Activated CD8-positive, alpha-beta T cell treated with anti-CD3 and anti-CD28 coated beads for 36 hours (primary cell): Measurements from ENCODE around the gene C14orf180. TPM values are rescaled to one million over a fixed set of nuclear protein-coding genes. Genes with fewer than 3 reads are reported as not detected.
"Not testable (repeated sequence)": the region's sequence is repeated elsewhere in the genome, so short reads cannot be mapped to it uniquely, and the experiment has no call there.

ENCODE experiments used
- ATAC-seq: fragments of 200-7000 bp; cut with Tn5 transposase; one replicate; pipeline ENCODE4 v1.10.0; 2021; ENCODE audit warnings: mild to moderate bottlenecking, moderate library complexity
- CTCF ChIA-PET: fragments of 350-600 bp; sonication (Branson Sonifier 250); formaldehyde crosslinking; loops from one replicate; lab custom pipeline; 2021; ENCODE audit warnings: antibody characterized with exemption; lab: Charles Lee
- POLR2A ChIA-PET: fragments of 350-600 bp; sonication (Branson Sonifier 250); formaldehyde crosslinking; loops from one replicate; lab custom pipeline; 2021; ENCODE audit warnings: antibody characterized with exemption; lab: Charles Lee
- DNase-seq: peaks from one replicate; pipeline ENCODE4 v3.0.0-alpha.2; 2020
- H3K27ac Mint-ChIP-seq: one replicate; pipeline ENCODE4 v1.8.0; 2021; ENCODE audit warnings: mild to moderate bottlenecking, mixed read lengths
- H3K27me3 Mint-ChIP-seq: one replicate; pipeline ENCODE4 v1.8.0; 2021; ENCODE audit warnings: mixed read lengths
- H3K36me3 Mint-ChIP-seq: one replicate; pipeline ENCODE4 v1.8.0; 2021; ENCODE audit warnings: low read depth, mixed read lengths
- H3K4me1 Mint-ChIP-seq: one replicate; pipeline ENCODE4 v1.8.0; 2021; ENCODE audit warnings: low read depth, mixed read lengths
- H3K4me3 Mint-ChIP-seq: one replicate; pipeline ENCODE4 v1.8.0; 2021; ENCODE audit warnings: mild to moderate bottlenecking, moderate library complexity, mixed read lengths
- H3K9me3 Mint-ChIP-seq: one replicate; pipeline ENCODE4 v1.8.0; 2021; ENCODE audit warnings: mixed read lengths
- intact Hi-C: fragments of 100-400 bp; cut with micrococcal nuclease; formaldehyde crosslinking; loops from one replicate; pipeline ENCODE4 v1.10.0; 2022
- total RNA-seq, 2 experiments: library from RNA; stranded (reverse); gene quantifications; one replicate each; pipeline ENCODE4 v1.2.3, GENCODE V29; 2021
- TF ChIP-seq, protein P1 (sequence below): fragments of 200-600 bp; IDR thresholded peaks from one replicate; pipeline ENCODE4 v1.8.0; 2022; ENCODE audit warnings: antibody characterized with exemption, mild to moderate bottlenecking

The C14orf180 gene
- total RNA-seq, 2 experiments from 2014 or later = not detected

GRCh38 chr14:104634138-104634760, 54.7 kb downstream of the C14orf180 start:
- H3K36me3 Mint-ChIP-seq = no peaks in the 10 kb centered on the region
- H3K27me3 Mint-ChIP-seq = no peaks in the 10 kb centered on the region
- ATAC-seq (no peak), DNase-seq (no peak)
- H3K9me3 Mint-ChIP-seq = no peaks in the 10 kb centered on the region
- POLR2A ChIA-PET = interaction anchor here (0.6 to 0.7 kb wide), 2 partner anchors 225 to 489 kb away, joined by 3 read pairs; no protein-coding TSS in a partner anchor
- intact Hi-C loops = no loop called here
- TF ChIP-seq, protein P1, sequence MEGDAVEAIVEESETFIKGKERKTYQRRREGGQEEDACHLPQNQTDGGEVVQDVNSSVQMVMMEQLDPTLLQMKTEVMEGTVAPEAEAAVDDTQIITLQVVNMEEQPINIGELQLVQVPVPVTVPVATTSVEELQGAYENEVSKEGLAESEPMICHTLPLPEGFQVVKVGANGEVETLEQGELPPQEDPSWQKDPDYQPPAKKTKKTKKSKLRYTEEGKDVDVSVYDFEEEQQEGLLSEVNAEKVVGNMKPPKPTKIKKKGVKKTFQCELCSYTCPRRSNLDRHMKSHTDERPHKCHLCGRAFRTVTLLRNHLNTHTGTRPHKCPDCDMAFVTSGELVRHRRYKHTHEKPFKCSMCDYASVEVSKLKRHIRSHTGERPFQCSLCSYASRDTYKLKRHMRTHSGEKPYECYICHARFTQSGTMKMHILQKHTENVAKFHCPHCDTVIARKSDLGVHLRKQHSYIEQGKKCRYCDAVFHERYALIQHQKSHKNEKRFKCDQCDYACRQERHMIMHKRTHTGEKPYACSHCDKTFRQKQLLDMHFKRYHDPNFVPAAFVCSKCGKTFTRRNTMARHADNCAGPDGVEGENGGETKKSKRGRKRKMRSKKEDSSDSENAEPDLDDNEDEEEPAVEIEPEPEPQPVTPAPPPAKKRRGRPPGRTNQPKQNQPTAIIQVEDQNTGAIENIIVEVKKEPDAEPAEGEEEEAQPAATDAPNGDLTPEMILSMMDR = no peak
- no peaks in the 10 kb centered on the region for H3K4me1 Mint-ChIP-seq
- H3K4me3 Mint-ChIP-seq = no peak overlapping the region
- H3K27ac Mint-ChIP-seq = no peak overlapping the region
- CTCF ChIA-PET = no interaction called here

GRCh38 chr14:104634886-104635570, 55.5 kb downstream of the C14orf180 start:
- Mint-ChIP-seq H3K9me3 (no peaks in the 10 kb centered on the region), H3K27me3 (peaks cover 6% of the 10 kb centered on the region), H3K36me3 (no peaks in the 10 kb centered on the region), H3K27ac (no peak overlapping the region), H3K4me3 (no peak overlapping the region), H3K4me1 (no peaks in the 10 kb centered on the region)
- intact Hi-C loops = no loop called here
- DNase-seq = no peak
- no peak for ATAC-seq
- ChIA-PET POLR2A (no interaction called here), CTCF (no interaction called here)
- TF ChIP-seq, protein P1 = no peak

- intact Hi-C loops = no loop called here
- CTCF ChIA-PET = no interaction called here
- Mint-ChIP-seq H3K4me1 (no peaks in the 10 kb centered on the region), H3K27me3 (peaks cover 6% of the 10 kb centered on the region), H3K4me3 (no peak overlapping the region), H3K27ac (no peak overlapping the region), H3K9me3 (no peaks in the 10 kb centered on the region), H3K36me3 (no peaks in the 10 kb centered on the region)
- ATAC-seq = no peak
- DNase-seq = no peak
- POLR2A ChIA-PET = no interaction called here
- TF ChIP-seq, protein P1 = no peak
Measured at GRCh38 chr14:104635717-104636116, 56.2 kb downstream of the C14orf180 start.

GRCh38 chr14:104636131-104636530, 56.6 kb downstream of the C14orf180 start:
- H3K36me3 Mint-ChIP-seq = no peaks in the 10 kb centered on the region
- no peak overlapping the region for H3K27ac Mint-ChIP-seq
- DNase-seq = no peak
- intact Hi-C loops = no loop called here
- CTCF ChIA-PET = no interaction called here
- H3K4me1 Mint-ChIP-seq = no peaks in the 10 kb centered on the region
- TF ChIP-seq, protein P1 = no peak
- peaks cover 6% of the 10 kb centered on the region for H3K27me3 Mint-ChIP-seq
- no peak for ATAC-seq
- no peak overlapping the region for H3K4me3 Mint-ChIP-seq
- no peaks in the 10 kb centered on the region for H3K9me3 Mint-ChIP-seq
- POLR2A ChIA-PET = no interaction called here

DNA sequence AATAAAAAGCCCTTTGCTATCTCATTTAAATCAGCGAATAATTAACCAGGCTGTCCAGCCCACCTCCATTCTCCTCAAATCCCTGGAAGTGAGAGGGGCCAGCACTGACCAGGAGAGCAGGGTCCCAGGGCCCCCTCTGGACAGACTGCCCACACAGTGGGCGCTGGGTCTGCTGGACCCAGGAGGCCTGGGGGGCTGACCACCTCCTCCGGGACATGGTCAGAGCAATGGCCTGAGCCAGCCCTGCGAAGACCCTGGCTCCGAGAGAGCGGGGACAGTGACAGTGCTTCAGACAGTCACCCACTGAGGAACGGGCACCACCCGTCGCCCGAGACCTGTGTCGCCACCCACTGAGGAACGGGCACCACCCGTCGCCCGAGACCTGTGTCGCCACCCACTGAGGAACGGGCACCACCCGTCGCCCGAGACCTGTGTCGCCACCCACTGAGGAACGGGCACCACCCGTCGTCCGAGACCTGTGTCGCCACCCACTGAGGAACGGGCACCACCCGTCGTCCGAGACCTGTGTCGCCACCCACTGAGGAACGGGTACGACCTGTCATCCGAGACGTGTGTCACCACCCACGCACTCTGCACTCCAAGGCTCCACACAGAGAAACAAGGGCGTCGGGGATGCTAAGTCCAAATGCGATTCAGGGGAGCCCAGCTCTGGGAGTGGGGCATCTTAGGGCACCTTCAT, 57.4 kb downstream of the C14orf180 start:
- H3K36me3 Mint-ChIP-seq, H3K27me3 Mint-ChIP-seq, ATAC-seq, DNase-seq, H3K9me3 Mint-ChIP-seq, intact Hi-C loops, H3K27ac Mint-ChIP-seq, H3K4me3 Mint-ChIP-seq, POLR2A ChIA-PET, H3K4me1 Mint-ChIP-seq, CTCF ChIA-PET: not testable (repeated sequence)
